ENCODE measurements around the gene SERPINA4. TPM values are rescaled to one million over a fixed set of nuclear protein-coding genes. Genes with fewer than 3 reads are reported as not detected.

Gene SERPINA4
- total RNA-seq, 2 donors from 2014 or later, result not detected

DNA sequence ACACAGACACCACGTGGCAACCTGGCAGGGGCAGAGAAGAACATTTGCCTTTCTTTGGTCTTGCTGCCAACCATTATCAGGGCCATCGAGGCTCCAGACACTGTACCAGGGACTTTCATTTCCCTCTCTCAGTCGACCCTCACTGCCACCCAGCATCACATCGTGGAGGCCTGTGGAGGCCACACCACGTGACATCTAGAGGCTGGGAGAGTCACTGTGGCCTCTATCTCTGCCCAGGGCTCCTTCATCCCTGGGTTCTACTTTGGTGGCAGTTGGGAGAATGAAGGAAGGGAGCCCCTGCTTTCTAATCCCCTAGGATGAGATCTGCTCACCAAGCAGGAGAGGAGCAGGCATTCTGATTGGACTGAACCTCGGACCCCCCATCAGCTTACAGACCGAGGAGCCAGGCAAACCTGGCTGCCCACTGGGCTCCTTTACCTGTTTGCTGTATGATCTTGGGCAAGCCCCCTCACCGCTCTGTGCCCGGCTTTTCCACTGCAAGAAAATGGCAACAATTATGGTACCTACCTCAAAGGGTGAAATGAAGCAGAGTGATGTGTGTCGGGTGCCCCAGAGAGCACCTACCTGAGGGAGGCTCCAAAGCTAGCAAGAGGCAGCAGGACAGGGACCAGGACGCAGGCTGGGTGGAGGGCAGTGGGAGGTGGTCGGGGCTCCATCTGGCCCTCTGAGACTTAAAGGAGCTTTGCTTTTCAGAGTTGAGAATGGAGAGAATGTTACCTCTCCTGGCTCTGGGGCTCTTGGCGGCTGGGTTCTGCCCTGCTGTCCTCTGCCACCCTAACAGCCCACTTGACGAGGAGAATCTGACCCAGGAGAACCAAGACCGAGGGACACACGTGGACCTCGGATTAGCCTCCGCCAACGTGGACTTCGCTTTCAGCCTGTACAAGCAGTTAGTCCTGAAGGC, 52.7 kb downstream of the SERPINA4 start:
- peaks cover 9% of the 10 kb centered on the region for H3K27me3 Mint-ChIP-seq (ENCODE audit: insufficient read depth)
- Histone ChIP-seq H3K9me3 (ENCODE audit: control insufficient read depth, low read length) (peaks cover 21% of the 10 kb centered on the region), H3K9ac (ENCODE audit: extremely low read depth, low read length, poor library complexity, severe bottlenecking) (no peak overlapping the region), H3K27me3 (ENCODE audit: control insufficient read depth, insufficient read depth, low read length, poor library complexity, severe bottlenecking) (no peaks in the 10 kb centered on the region), H3K36me3 (ENCODE audit: control insufficient read depth, insufficient read depth, low read length) (no peaks in the 10 kb centered on the region), H3K27ac (ENCODE audit: low read depth, low read length) (no peak overlapping the region), H3K4me3 (ENCODE audit: low read length) (no peak overlapping the region), H3K4me1 (ENCODE audit: control insufficient read depth, insufficient read depth, low read length) (no peaks in the 10 kb centered on the region)
- no peak overlapping the region for H3K4me3 Mint-ChIP-seq
- 90% methylated on average over 9 to 20 of the region's 20 CpGs for WGBS, 2 experiments (ENCODE audit: insufficient coverage in 1 of 2, insufficient read length in 1 of 2)
- DNase-seq, result no peak
- TF ChIP-seq, protein P1, sequence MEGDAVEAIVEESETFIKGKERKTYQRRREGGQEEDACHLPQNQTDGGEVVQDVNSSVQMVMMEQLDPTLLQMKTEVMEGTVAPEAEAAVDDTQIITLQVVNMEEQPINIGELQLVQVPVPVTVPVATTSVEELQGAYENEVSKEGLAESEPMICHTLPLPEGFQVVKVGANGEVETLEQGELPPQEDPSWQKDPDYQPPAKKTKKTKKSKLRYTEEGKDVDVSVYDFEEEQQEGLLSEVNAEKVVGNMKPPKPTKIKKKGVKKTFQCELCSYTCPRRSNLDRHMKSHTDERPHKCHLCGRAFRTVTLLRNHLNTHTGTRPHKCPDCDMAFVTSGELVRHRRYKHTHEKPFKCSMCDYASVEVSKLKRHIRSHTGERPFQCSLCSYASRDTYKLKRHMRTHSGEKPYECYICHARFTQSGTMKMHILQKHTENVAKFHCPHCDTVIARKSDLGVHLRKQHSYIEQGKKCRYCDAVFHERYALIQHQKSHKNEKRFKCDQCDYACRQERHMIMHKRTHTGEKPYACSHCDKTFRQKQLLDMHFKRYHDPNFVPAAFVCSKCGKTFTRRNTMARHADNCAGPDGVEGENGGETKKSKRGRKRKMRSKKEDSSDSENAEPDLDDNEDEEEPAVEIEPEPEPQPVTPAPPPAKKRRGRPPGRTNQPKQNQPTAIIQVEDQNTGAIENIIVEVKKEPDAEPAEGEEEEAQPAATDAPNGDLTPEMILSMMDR (conservative IDR thresholded peaks at IDR 0.05), result no peak
- H3K9me3 Mint-ChIP-seq, result peaks cover 23% of the 10 kb centered on the region
- no peak overlapping the region for H3K27ac Mint-ChIP-seq
- peaks cover 7% of the 10 kb centered on the region for H3K4me1 Mint-ChIP-seq
- no peaks in the 10 kb centered on the region for H3K36me3 Mint-ChIP-seq (ENCODE audit: low read depth)

DNA sequence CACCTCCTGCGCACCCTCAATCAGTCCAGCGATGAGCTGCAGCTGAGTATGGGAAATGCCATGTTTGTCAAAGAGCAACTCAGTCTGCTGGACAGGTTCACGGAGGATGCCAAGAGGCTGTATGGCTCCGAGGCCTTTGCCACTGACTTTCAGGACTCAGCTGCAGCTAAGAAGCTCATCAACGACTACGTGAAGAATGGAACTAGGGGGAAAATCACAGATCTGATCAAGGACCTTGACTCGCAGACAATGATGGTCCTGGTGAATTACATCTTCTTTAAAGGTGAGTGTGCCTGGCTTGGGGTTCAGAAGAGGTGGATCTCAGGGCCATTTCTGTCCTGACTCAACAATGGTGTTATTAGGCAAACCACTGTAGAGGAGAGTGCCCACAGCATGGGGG, 53.6 kb downstream of the SERPINA4 start:
- DNase-seq, result no peak
- Mint-ChIP-seq H3K4me3 (no peak overlapping the region), H3K27ac (no peak overlapping the region), H3K9me3 (peaks cover 30% of the 10 kb centered on the region), H3K4me1 (peaks cover 7% of the 10 kb centered on the region), H3K36me3 (ENCODE audit: low read depth) (no peaks in the 10 kb centered on the region), H3K27me3 (ENCODE audit: insufficient read depth) (peaks cover 9% of the 10 kb centered on the region)
- Histone ChIP-seq H3K27ac (ENCODE audit: low read depth, low read length) (no peak overlapping the region), H3K27me3 (ENCODE audit: control insufficient read depth, insufficient read depth, low read length, poor library complexity, severe bottlenecking) (no peaks in the 10 kb centered on the region), H3K4me1 (ENCODE audit: control insufficient read depth, insufficient read depth, low read length) (no peaks in the 10 kb centered on the region), H3K4me3 (ENCODE audit: low read length) (no peak overlapping the region), H3K9ac (ENCODE audit: extremely low read depth, low read length, poor library complexity, severe bottlenecking) (no peak overlapping the region), H3K36me3 (ENCODE audit: control insufficient read depth, insufficient read depth, low read length) (no peaks in the 10 kb centered on the region), H3K9me3 (ENCODE audit: control insufficient read depth, low read length) (peaks cover 29% of the 10 kb centered on the region)
- 95% methylated on average over 7 of the region's 7 CpGs for WGBS, 2 experiments (ENCODE audit: insufficient coverage in 1 of 2, insufficient read length in 1 of 2)
- TF ChIP-seq, protein P1 (conservative IDR thresholded peaks at IDR 0.05), result no peak

DNA sequence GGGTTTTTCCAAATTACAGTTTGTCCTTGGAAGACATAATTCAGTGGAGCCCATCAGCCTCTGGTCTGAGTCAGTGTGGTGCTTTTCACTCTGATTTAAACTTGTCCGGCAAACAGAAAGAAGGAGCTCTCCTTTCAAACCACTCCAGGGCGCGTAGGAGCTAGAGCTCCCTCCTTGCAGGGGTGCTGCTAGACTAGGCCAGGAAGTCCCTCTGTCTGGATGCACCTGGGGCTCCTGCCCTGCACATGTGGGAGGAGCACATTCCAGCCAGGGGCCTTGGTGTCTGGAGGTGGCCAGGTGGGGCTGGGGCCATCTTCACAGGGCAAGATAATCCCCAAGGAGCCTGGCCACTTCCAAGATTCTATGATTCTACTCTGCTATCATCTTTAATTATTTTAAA, 54.0 kb downstream of the SERPINA4 start:
- peaks cover 7% of the 10 kb centered on the region for H3K4me1 Mint-ChIP-seq
- TF ChIP-seq, protein P1 (conservative IDR thresholded peaks at IDR 0.05), result no peak
- peaks cover 9% of the 10 kb centered on the region for H3K27me3 Mint-ChIP-seq (ENCODE audit: insufficient read depth)
- H3K27ac Mint-ChIP-seq, result no peak overlapping the region
- Histone ChIP-seq H3K36me3 (ENCODE audit: control insufficient read depth, insufficient read depth, low read length) (no peaks in the 10 kb centered on the region), H3K27me3 (ENCODE audit: control insufficient read depth, insufficient read depth, low read length, poor library complexity, severe bottlenecking) (no peaks in the 10 kb centered on the region), H3K9me3 (ENCODE audit: control insufficient read depth, low read length) (peaks cover 32% of the 10 kb centered on the region), H3K4me3 (ENCODE audit: low read length) (no peak overlapping the region), H3K27ac (ENCODE audit: low read depth, low read length) (no peak overlapping the region), H3K4me1 (ENCODE audit: control insufficient read depth, insufficient read depth, low read length) (no peaks in the 10 kb centered on the region), H3K9ac (ENCODE audit: extremely low read depth, low read length, poor library complexity, severe bottlenecking) (no peak overlapping the region)
- H3K36me3 Mint-ChIP-seq (ENCODE audit: low read depth), result no peaks in the 10 kb centered on the region
- WGBS, 2 experiments (ENCODE audit: insufficient coverage in 1 of 2, insufficient read length in 1 of 2), result 75 to 89% methylated on average over 3 of the region's 3 CpGs
- no peak overlapping the region for H3K4me3 Mint-ChIP-seq
- no peak for DNase-seq
- peaks cover 30% of the 10 kb centered on the region for H3K9me3 Mint-ChIP-seq

Measured in endodermal cell (in vitro differentiated cells).